Endodermal cell (in vitro differentiated cells): Measurements from ENCODE around the gene CLCN4. TPM values are rescaled to one million over a fixed set of nuclear protein-coding genes. Genes with fewer than 3 reads are reported as not detected.

ENCODE experiments used
- DNase-seq: peaks from one replicate; pipeline ENCODE4 v3.0.0-alpha.2; 2017
- H3K27ac ChIP-seq: 2 replicates; pipeline ENCODE4 v1.5.1; 2013; ENCODE audit warnings: mild to moderate bottlenecking, low read depth, low read length, moderate library complexity
- H3K27me3 ChIP-seq: 2 replicates; pipeline ENCODE4 v1.6.1; 2013; ENCODE audit warnings: mild to moderate bottlenecking, low read length, moderate library complexity; ENCODE audit not compliant: insufficient read depth, control insufficient read depth, poor library complexity, severe bottlenecking
- H3K36me3 ChIP-seq: 2 replicates; pipeline ENCODE4 v1.7.0; 2013; ENCODE audit warnings: mild to moderate bottlenecking, low read length, moderate library complexity; ENCODE audit not compliant: control insufficient read depth, insufficient read depth
- H3K4me1 ChIP-seq: one replicate; pipeline ENCODE4 v1.7.0; 2013; ENCODE audit warnings: low read length; ENCODE audit not compliant: control insufficient read depth, insufficient read depth
- H3K4me3 ChIP-seq: 2 replicates; pipeline ENCODE4 v1.5.1; 2013; ENCODE audit warnings: mild to moderate bottlenecking, low read length, moderate library complexity
- H3K9ac ChIP-seq: 2 replicates; pipeline ENCODE4 v1.6.1; 2013; ENCODE audit warnings: mild to moderate bottlenecking, low read length, moderate library complexity; ENCODE audit not compliant: poor library complexity, severe bottlenecking; ENCODE audit errors: extremely low read depth
- H3K9me3 ChIP-seq: 2 replicates; pipeline ENCODE4 v1.6.1; 2013; ENCODE audit warnings: mild to moderate bottlenecking, low read length, moderate library complexity; ENCODE audit not compliant: control insufficient read depth
- H3K27ac Mint-ChIP-seq: 2 replicates; pipeline ENCODE4 v1.8.0; 2020; ENCODE audit warnings: mixed read lengths
- H3K27me3 Mint-ChIP-seq: 2 replicates; pipeline ENCODE4 v1.8.0; 2021; ENCODE audit warnings: mild to moderate bottlenecking, mixed read lengths; ENCODE audit not compliant: insufficient read depth
- H3K36me3 Mint-ChIP-seq: 2 replicates; pipeline ENCODE4 v1.8.0; 2020; ENCODE audit warnings: low read depth, mixed read lengths
- H3K4me1 Mint-ChIP-seq: 2 replicates; pipeline ENCODE4 v1.8.0; 2020; ENCODE audit warnings: mixed read lengths
- H3K4me3 Mint-ChIP-seq: 2 replicates; pipeline ENCODE4 v1.8.0; 2020; ENCODE audit warnings: mild to moderate bottlenecking, moderate library complexity, mixed read lengths
- H3K9me3 Mint-ChIP-seq: 2 replicates; pipeline ENCODE4 v1.8.0; 2020; ENCODE audit warnings: mild to moderate bottlenecking, mixed read lengths
- CTCF ChIP-seq: fragments of 200-600 bp; sonication (generic); conservative IDR thresholded peaks from 2 replicates; pipeline ENCODE4 v1.5.0; 2021; ENCODE audit warnings: antibody characterized with exemption, mild to moderate bottlenecking
- WGBS, 2 experiments: methylation state at CpG; one replicate each; pipeline versions ENCODE4 v1.1.5 to v1.1.7; 2013; ENCODE audit warnings: missing lambda C conversion rate in 2 of 2, mixed read lengths in 1 of 2; ENCODE audit not compliant: insufficient coverage in 1 of 2, insufficient read length in 1 of 2; 5-methylcytosine and 5-hydroxymethylcytosine counted together
- total RNA-seq, 2 donors: library from RNA; stranded (reverse); fragmentation: NEBNext Ultra II Directional in 1 of 2; extraction: Animal tissue kit (Norgen Biotek cat#: 25700) in 1 of 2; gene quantifications; 2 replicates in 1 of 2; 3 replicates in 1 of 2; pipeline ENCODE4 v1.2.1, GENCODE V29; 2021

Gene CLCN4
- total RNA-seq, 2 donors from 2014 or later = 3.7 to 4.4 TPM

- Mint-ChIP-seq H3K27ac (no peak overlapping the region), H3K27me3 (no peaks in the 10 kb centered on the region), H3K9me3 (peaks cover 54% of the 10 kb centered on the region), H3K4me3 (no peak overlapping the region), H3K4me1 (no peaks in the 10 kb centered on the region), H3K36me3 (peaks cover 27% of the 10 kb centered on the region)
- Histone ChIP-seq H3K27me3 (no peaks in the 10 kb centered on the region), H3K4me1 (no peaks in the 10 kb centered on the region), H3K4me3 (no peak overlapping the region), H3K9me3 (no peaks in the 10 kb centered on the region), H3K9ac (no peak overlapping the region), H3K27ac (no peak overlapping the region), H3K36me3 (peaks cover 2% of the 10 kb centered on the region)
- no peak for TF ChIP-seq CTCF
- WGBS, 2 experiments = 92% methylated on average over 23 of the region's 26 CpGs; no CpG with 5 or more reads in 1 of the 2 experiments
- no peak for DNase-seq
Measured at GRCh38 chrX:10111364-10112148, 45.2 kb upstream of the CLCN4 start.

DNA sequence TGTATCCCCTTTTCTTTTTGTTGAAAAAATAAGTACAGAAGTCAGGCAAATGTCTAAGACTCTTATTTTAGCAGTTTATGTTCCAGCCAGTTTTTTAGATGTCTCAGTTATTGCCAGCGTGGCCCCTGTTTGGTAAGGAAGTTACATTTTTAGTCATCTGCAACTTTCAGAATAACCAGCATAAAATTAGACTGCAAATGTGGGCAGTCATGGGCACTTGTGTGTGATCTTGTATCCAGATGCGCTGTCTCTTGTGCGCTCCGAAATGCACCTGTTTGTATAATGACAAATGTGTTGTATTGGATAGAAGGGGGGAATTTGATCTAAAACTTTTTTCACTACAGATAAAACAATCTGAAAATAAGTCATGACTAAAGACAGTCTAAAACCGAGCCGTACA lies 44.3 kb upstream of the CLCN4 start:
- 91% methylated on average over 3 of the region's 6 CpGs; no CpG with 5 or more reads in 1 of the 2 experiments for WGBS, 2 experiments
- H3K9me3 Mint-ChIP-seq = peaks cover 57% of the 10 kb centered on the region

DNA sequence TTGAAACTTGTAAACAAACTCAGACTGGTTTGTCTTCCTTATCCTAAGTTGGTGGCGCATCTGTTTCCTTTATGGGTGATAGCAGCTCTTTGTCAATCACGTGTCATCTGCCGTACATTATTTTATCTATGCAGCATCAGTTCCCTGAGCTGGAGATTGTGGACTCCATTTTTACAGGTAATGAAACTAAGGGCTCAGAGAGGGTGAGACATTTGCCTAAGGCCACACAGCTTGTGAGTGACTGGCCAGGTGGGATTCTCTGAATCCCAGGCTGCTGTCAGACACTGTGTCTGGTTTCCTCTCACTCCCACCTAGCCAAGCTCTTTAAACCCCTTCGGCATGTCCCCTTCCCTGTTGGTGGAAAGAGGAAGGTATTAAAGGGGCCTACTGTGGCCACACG lies 41.7 kb upstream of the CLCN4 start:
- DNase-seq = no peak
- Histone ChIP-seq H3K9ac (no peak overlapping the region), H3K27me3 (no peaks in the 10 kb centered on the region), H3K4me3 (no peak overlapping the region), H3K9me3 (peaks cover 23% of the 10 kb centered on the region), H3K27ac (no peak overlapping the region), H3K36me3 (peaks cover 17% of the 10 kb centered on the region), H3K4me1 (no peaks in the 10 kb centered on the region)
- no peaks in the 10 kb centered on the region for H3K4me1 Mint-ChIP-seq
- H3K27ac Mint-ChIP-seq = no peak overlapping the region
- no peak overlapping the region for H3K4me3 Mint-ChIP-seq
- H3K27me3 Mint-ChIP-seq = no peaks in the 10 kb centered on the region
- H3K9me3 Mint-ChIP-seq = peaks cover 69% of the 10 kb centered on the region
- 99 to 100% methylated on average over 2 to 5 of the region's 5 CpGs for WGBS, 2 experiments
- peaks cover 45% of the 10 kb centered on the region for H3K36me3 Mint-ChIP-seq
- no peak for TF ChIP-seq CTCF

More for the DNA sequence above, 44.3 kb upstream of the CLCN4 start:
- H3K4me3 ChIP-seq = no peak overlapping the region
- no peaks in the 10 kb centered on the region for H3K27me3 ChIP-seq
- H3K4me1 ChIP-seq = no peaks in the 10 kb centered on the region
- H3K9ac ChIP-seq = no peak overlapping the region
- Mint-ChIP-seq H3K27me3 (no peaks in the 10 kb centered on the region), H3K4me3 (no peak overlapping the region), H3K4me1 (no peaks in the 10 kb centered on the region), H3K27ac (no peak overlapping the region), H3K36me3 (peaks cover 32% of the 10 kb centered on the region)
- no peak for DNase-seq
- peaks cover under 1% of the 10 kb centered on the region for H3K9me3 ChIP-seq
- TF ChIP-seq CTCF = no peak
- peaks cover 6% of the 10 kb centered on the region for H3K36me3 ChIP-seq
- no peak overlapping the region for H3K27ac ChIP-seq
